HepG2 (cell line): ENCODE measurements around the gene EPN2. TPM values are rescaled to one million over a fixed set of nuclear protein-coding genes. Genes with fewer than 3 reads are reported as not detected.

Experiments
- FOXO4 ChIP-seq: sonication (generic); formaldehyde crosslinking; conservative IDR thresholded peaks from 2 replicates; pipeline ENCODE4 v1.8.1; 2023; ENCODE audit warnings: missing genetic modification reagents
- HMGXB3 ChIP-seq: sonication (generic); formaldehyde crosslinking; IDR thresholded peaks from 2 replicates; pipeline ENCODE4 v1.4.0; 2020; ENCODE audit warnings: missing genetic modification reagents, borderline replicate concordance
- KDM5A ChIP-seq: fragments of 200-600 bp; sonication (generic); IDR thresholded peaks from 2 replicates; pipeline ENCODE4 v1.7.0; 2018; ENCODE audit warnings: antibody characterized with exemption, mild to moderate bottlenecking, low read length, borderline replicate concordance
- MAZ ChIP-seq, 2 experiments: sonication (generic) in 1 of 2; formaldehyde crosslinking in 1 of 2; IDR thresholded peaks; 2 replicates each; pipeline versions ENCODE4 v1.5.0 to v1.6.1; 2012 to 2020; ENCODE audit warnings: low read depth in 2 of 2, mild to moderate bottlenecking in 2 of 2, borderline replicate concordance in 1 of 2, improper control_type of control experiment in 1 of 2, low read length in 1 of 2, missing genetic modification reagents in 1 of 2, moderate library complexity in 1 of 2
- NR2F1 ChIP-seq, 2 experiments: fragments of 450-650 bp in 1 of 2; formaldehyde crosslinking in 1 of 2; IDR thresholded peaks; 2 replicates each; pipeline versions ENCODE4 v1.5.0 to v1.6.1; 2016 to 2020; ENCODE audit warnings: mild to moderate bottlenecking in 1 of 2, missing compliant biosample characterization in 1 of 2, missing genetic modification reagents in 1 of 2, moderate library complexity in 1 of 2
- SETDB1 ChIP-seq: sonication (generic); formaldehyde crosslinking; IDR thresholded peaks from 2 replicates; pipeline ENCODE4 v1.5.1; 2020; ENCODE audit warnings: missing genetic modification reagents, mild to moderate bottlenecking, borderline replicate concordance
- polyA plus RNA-seq, 8 experiments: library from polyadenylated mRNA; depleted of rRNA in 3 of 8; stranded (reverse) in 7 of 8; unstranded in 1 of 8; fragments of >200 nt; fragmentation: Illumina TruSeq in 4 of 8; extraction: Trizol in 4 of 8; gene quantifications; 2 replicates each; pipeline versions ENCODE4 v1.2.1 to v1.2.3, GENCODE V29; 2011 to 2016; ENCODE audit warnings: low read depth in 4 of 8, missing spikeins in 1 of 8, mixed read lengths in 1 of 8; ENCODE audit not compliant: insufficient read depth in 1 of 8
- total RNA-seq, 5 experiments: library from RNA; depleted of rRNA; stranded (reverse); fragments of >200 nt; fragmentation: Illumina TruSeq; extraction: Trizol; gene quantifications; 2 replicates each; pipeline ENCODE4 v1.2.3, GENCODE V29; 2016; ENCODE audit warnings: low read depth in 1 of 5

EPN2 gene
- total and polyA plus RNA-seq, 2 of the 13 experiments (the other 11 are each of a cell fraction or from before 2014, with no cell fraction given) = 7.8 to 19.2 TPM

- TF ChIP-seq FOXO4 (CRISPR knock-in tag) (no peak), NR2F1 (CRISPR knock-in tag; IDR thresholded peaks at IDR 0.05) (no peak), HMGXB3 (CRISPR knock-in tag) (no peak), KDM5A (no peak), MAZ (IDR thresholded peaks at IDR 0.05; ENCODE audit: borderline replicate concordance, low read depth, low read length) (no peak), MAZ (CRISPR knock-in tag; IDR thresholded peaks at IDR 0.05; ENCODE audit: low read depth) (no peak), SETDB1 (CRISPR knock-in tag) (no peak)
Measured at GRCh38 chr17:19286751-19287341, 49.7 kb downstream of the EPN2 start (continued).
